ENCODE measurements around the gene RNF144B.

Gene RNF144B

GRCh38 chr6:18493382-18493891 lies 106.3 kb downstream of the RNF144B start:
- H3K4ac ChIP-seq (ENCODE audit: low read length) = no peak overlapping the region
- WGBS, 2 donors (ENCODE audit: extremely low coverage in 2 of 2, insufficient read length in 2 of 2, insufficient replicate concordance in 1 of 2) = no CpG with 5 or more reads among the region's 4 CpGs

GRCh38 chr6:18493925-18494324 lies 106.8 kb downstream of the RNF144B start:
- Histone ChIP-seq H3K18ac (ENCODE audit: low read length) (no peak overlapping the region), H2BK120ac (ENCODE audit: low read depth, low read length) (no peak overlapping the region), H3K36me3 (replicated peaks in 1 of 2; ENCODE audit: control insufficient read depth in 2 of 2, insufficient read depth in 2 of 2, low read length in 2 of 2) (no peaks in the 10 kb centered on the region), H3K9me3 (replicated peaks in 1 of 2; ENCODE audit: control insufficient read depth in 2 of 2, insufficient read depth in 1 of 2, low read depth in 1 of 2, low read length in 2 of 2) (no peaks in the 10 kb centered on the region), H3K4me3 (ENCODE audit: low read length in 2 of 2) (no peak overlapping the region), H3K4ac (ENCODE audit: low read length) (no peak overlapping the region), H4K8ac (ENCODE audit: low read depth, low read length) (no peak overlapping the region), H3K14ac (ENCODE audit: low read length) (no peak overlapping the region), H3K4me1 (ENCODE audit: control insufficient read depth in 2 of 2, insufficient read depth in 1 of 2, low read depth in 1 of 2, low read length in 2 of 2) (peaks cover 4 to 13% of the 10 kb centered on the region in 2 donors), H4K91ac (ENCODE audit: low read depth, low read length, poor library complexity) (no peak overlapping the region), H2BK5ac (ENCODE audit: low read length) (no peak overlapping the region), H3K79me1 (ENCODE audit: low read depth, low read length) (no peaks in the 10 kb centered on the region), H3K23ac (ENCODE audit: low read depth, low read length, poor library complexity) (no peak overlapping the region), H2AFZ (ENCODE audit: low read length) (no peak overlapping the region), H3K4me2 (ENCODE audit: insufficient read depth, low read length, poor library complexity, severe bottlenecking) (no peak overlapping the region), H3K27me3 (ENCODE audit: control insufficient read depth in 3 of 3, insufficient read depth in 3 of 3, low read depth in 1 of 3, low read length in 3 of 3) (no peaks in the 10 kb centered on the region), H2BK12ac (ENCODE audit: low read length) (no peak overlapping the region), H3K27ac (replicated peaks; ENCODE audit: low read length) (no peak overlapping the region), H2AK5ac (ENCODE audit: low read depth, low read length) (no peak overlapping the region), H2BK15ac (ENCODE audit: low read length) (no peak overlapping the region), H3K9ac (ENCODE audit: low read depth, low read length, poor library complexity) (no peak overlapping the region)
- no CpG with 5 or more reads among the region's 2 CpGs for WGBS, 2 donors (ENCODE audit: extremely low coverage in 2 of 2, insufficient read length in 2 of 2, insufficient replicate concordance in 1 of 2)
- no peak for DNase-seq (ENCODE audit: low spot score)

More at GRCh38 chr6:18493382-18493891, 106.3 kb downstream of the RNF144B start:
- Histone ChIP-seq H3K27me3 (ENCODE audit: control insufficient read depth in 3 of 3, insufficient read depth in 3 of 3, low read depth in 1 of 3, low read length in 3 of 3) (no peaks in the 10 kb centered on the region), H2AK5ac (ENCODE audit: low read depth, low read length) (no peak overlapping the region), H3K18ac (ENCODE audit: low read length) (no peak overlapping the region), H2BK5ac (ENCODE audit: low read length) (no peak overlapping the region), H3K79me1 (ENCODE audit: low read depth, low read length) (no peaks in the 10 kb centered on the region), H2BK15ac (ENCODE audit: low read length) (no peak overlapping the region), H3K4me3 (ENCODE audit: low read length in 2 of 2) (no peak overlapping the region), H4K8ac (ENCODE audit: low read depth, low read length) (no peak overlapping the region), H2BK120ac (ENCODE audit: low read depth, low read length) (no peak overlapping the region), H3K4me1 (ENCODE audit: control insufficient read depth in 2 of 2, insufficient read depth in 1 of 2, low read depth in 1 of 2, low read length in 2 of 2) (peaks cover 6 to 13% of the 10 kb centered on the region in 2 donors), H4K91ac (ENCODE audit: low read depth, low read length, poor library complexity) (no peak overlapping the region), H3K14ac (ENCODE audit: low read length) (no peak overlapping the region), H3K9ac (ENCODE audit: low read depth, low read length, poor library complexity) (no peak overlapping the region), H2AFZ (ENCODE audit: low read length) (no peak overlapping the region), H3K23ac (ENCODE audit: low read depth, low read length, poor library complexity) (no peak overlapping the region), H2BK12ac (ENCODE audit: low read length) (no peak overlapping the region), H3K27ac (replicated peaks; ENCODE audit: low read length) (no peak overlapping the region), H3K36me3 (replicated peaks in 1 of 2; ENCODE audit: control insufficient read depth in 2 of 2, insufficient read depth in 2 of 2, low read length in 2 of 2) (no peaks in the 10 kb centered on the region), H3K9me3 (replicated peaks in 1 of 2; ENCODE audit: control insufficient read depth in 2 of 2, insufficient read depth in 1 of 2, low read depth in 1 of 2, low read length in 2 of 2) (no peaks in the 10 kb centered on the region), H3K4me2 (ENCODE audit: insufficient read depth, low read length, poor library complexity, severe bottlenecking) (no peak overlapping the region)
- no peak for DNase-seq (ENCODE audit: low spot score)

GRCh38 chr6:18495236-18495635 lies 108.1 kb downstream of the RNF144B start:
- no peak overlapping the region for H3K4me2 ChIP-seq (ENCODE audit: insufficient read depth, low read length, poor library complexity, severe bottlenecking)
- H3K9me3 ChIP-seq (replicated peaks in 1 of 2; ENCODE audit: control insufficient read depth in 2 of 2, insufficient read depth in 1 of 2, low read depth in 1 of 2, low read length in 2 of 2) = no peaks in the 10 kb centered on the region
- no peak overlapping the region for H3K4ac ChIP-seq (ENCODE audit: low read length)
- H3K14ac ChIP-seq (ENCODE audit: low read length) = no peak overlapping the region
- H2AFZ ChIP-seq (ENCODE audit: low read length) = no peak overlapping the region
- no peak overlapping the region for H2BK12ac ChIP-seq (ENCODE audit: low read length)
- H2BK15ac ChIP-seq (ENCODE audit: low read length) = no peak overlapping the region
- H4K91ac ChIP-seq (ENCODE audit: low read depth, low read length, poor library complexity) = no peak overlapping the region
- H3K4me1 ChIP-seq (ENCODE audit: control insufficient read depth in 2 of 2, insufficient read depth in 1 of 2, low read depth in 1 of 2, low read length in 2 of 2) = peaks cover 4 to 13% of the 10 kb centered on the region in 2 donors
- H3K9ac ChIP-seq (ENCODE audit: low read depth, low read length, poor library complexity) = no peak overlapping the region
- H2AK5ac ChIP-seq (ENCODE audit: low read depth, low read length) = no peak overlapping the region
- WGBS, 2 donors (ENCODE audit: extremely low coverage in 2 of 2, insufficient read length in 2 of 2, insufficient replicate concordance in 1 of 2) = no CpG with 5 or more reads among the region's 2 CpGs
- H3K18ac ChIP-seq (ENCODE audit: low read length) = no peak overlapping the region
- H4K8ac ChIP-seq (ENCODE audit: low read depth, low read length) = no peak overlapping the region
- no peak overlapping the region for H2BK5ac ChIP-seq (ENCODE audit: low read length)
- no peaks in the 10 kb centered on the region for H3K79me1 ChIP-seq (ENCODE audit: low read depth, low read length)
- H3K4me3 ChIP-seq (ENCODE audit: low read length in 2 of 2) = no peak overlapping the region
- H3K23ac ChIP-seq (ENCODE audit: low read depth, low read length, poor library complexity) = no peak overlapping the region
- DNase-seq (ENCODE audit: low spot score) = no peak
- H3K27ac ChIP-seq (replicated peaks; ENCODE audit: low read length) = no peak overlapping the region
- H3K27me3 ChIP-seq (ENCODE audit: control insufficient read depth in 3 of 3, insufficient read depth in 3 of 3, low read depth in 1 of 3, low read length in 3 of 3) = no peaks in the 10 kb centered on the region
- no peaks in the 10 kb centered on the region for H3K36me3 ChIP-seq (replicated peaks in 1 of 2; ENCODE audit: control insufficient read depth in 2 of 2, insufficient read depth in 2 of 2, low read length in 2 of 2)
- H2BK120ac ChIP-seq (ENCODE audit: low read depth, low read length) = no peak overlapping the region

- no peak overlapping the region for H2AFZ ChIP-seq (ENCODE audit: low read length)
- peaks cover under 1 to 4% of the 10 kb centered on the region in 2 donors for H3K4me1 ChIP-seq (ENCODE audit: control insufficient read depth in 2 of 2, insufficient read depth in 1 of 2, low read depth in 1 of 2, low read length in 2 of 2)
- no peak overlapping the region for H3K14ac ChIP-seq (ENCODE audit: low read length)
- no peak overlapping the region for H2BK5ac ChIP-seq (ENCODE audit: low read length)
- H2BK15ac ChIP-seq (ENCODE audit: low read length) = no peak overlapping the region
- H3K4me2 ChIP-seq (ENCODE audit: insufficient read depth, low read length, poor library complexity, severe bottlenecking) = no peak overlapping the region
- H3K36me3 ChIP-seq (replicated peaks in 1 of 2; ENCODE audit: control insufficient read depth in 2 of 2, insufficient read depth in 2 of 2, low read length in 2 of 2) = no peaks in the 10 kb centered on the region
- no peak overlapping the region for H2BK12ac ChIP-seq (ENCODE audit: low read length)
- no peak overlapping the region for H2AK5ac ChIP-seq (ENCODE audit: low read depth, low read length)
- no peaks in the 10 kb centered on the region for H3K27me3 ChIP-seq (ENCODE audit: control insufficient read depth in 3 of 3, insufficient read depth in 3 of 3, low read depth in 1 of 3, low read length in 3 of 3)
- no peak overlapping the region for H4K8ac ChIP-seq (ENCODE audit: low read depth, low read length)
- no peak overlapping the region for H3K9ac ChIP-seq (ENCODE audit: low read depth, low read length, poor library complexity)
- WGBS, 2 donors (ENCODE audit: extremely low coverage in 2 of 2, insufficient read length in 2 of 2, insufficient replicate concordance in 1 of 2) = no CpG with 5 or more reads among the region's 3 CpGs
- no peak overlapping the region for H3K4me3 ChIP-seq (ENCODE audit: low read length in 2 of 2)
- no peak overlapping the region for H3K4ac ChIP-seq (ENCODE audit: low read length)
- H4K91ac ChIP-seq (ENCODE audit: low read depth, low read length, poor library complexity) = no peak overlapping the region
- DNase-seq (ENCODE audit: low spot score) = no peak
- no peaks in the 10 kb centered on the region for H3K9me3 ChIP-seq (replicated peaks in 1 of 2; ENCODE audit: control insufficient read depth in 2 of 2, insufficient read depth in 1 of 2, low read depth in 1 of 2, low read length in 2 of 2)
- H3K79me1 ChIP-seq (ENCODE audit: low read depth, low read length) = no peaks in the 10 kb centered on the region
- no peak overlapping the region for H3K18ac ChIP-seq (ENCODE audit: low read length)
- H3K27ac ChIP-seq (replicated peaks; ENCODE audit: low read length) = no peak overlapping the region
- H2BK120ac ChIP-seq (ENCODE audit: low read depth, low read length) = no peak overlapping the region
- no peak overlapping the region for H3K23ac ChIP-seq (ENCODE audit: low read depth, low read length, poor library complexity)
Observed at GRCh38 chr6:18496462-18496861, 109.3 kb downstream of the RNF144B start.

Data from neuronal stem cell (in vitro differentiated cells).